ENCODE measurements around the gene C10orf105. TPM values are rescaled to one million over a fixed set of nuclear protein-coding genes. Genes with fewer than 3 reads are reported as not detected.

Gene C10orf105
- total and polyA plus RNA-seq, 2 of the 8 experiments (the other 6 are each of a cell fraction or from before 2014, with no cell fraction given): 0.71 to 0.73 TPM

- no peak overlapping the region for H3K14ac ChIP-seq (ENCODE audit: insufficient read length)
- no peaks in the 10 kb centered on the region for H3K9me3 ChIP-seq (ENCODE audit: insufficient read depth in 2 of 2, low read depth in 1 of 2, low read length in 1 of 2)
- peaks cover 1 to 8% (median 4%) of the 10 kb centered on the region in 4 experiments; a peak in 4 of 7 replicates for H3K4me1 ChIP-seq (replicated peaks in 1 of 4; ENCODE audit: control insufficient read depth in 3 of 4, insufficient read depth in 4 of 4, low read length in 3 of 4)
- POLR2A ChIA-PET (ENCODE audit: partially characterized antibody): no interaction called here
- H2AK5ac ChIP-seq (ENCODE audit: low read depth, low read length): no peak overlapping the region
- H3K36me3 ChIP-seq (ENCODE audit: control insufficient read depth in 2 of 4, insufficient read depth in 4 of 4, low read length in 3 of 4): no peaks in the 10 kb centered on the region
- no peak overlapping the region for H2BK12ac ChIP-seq (ENCODE audit: low read depth, low read length)
- H3K27me3 ChIP-seq (replicated peaks in 1 of 4; ENCODE audit: control insufficient read depth in 3 of 4, extremely low read depth in 1 of 4, insufficient read depth in 3 of 4, low read length in 3 of 4): 0 out of 7 replicates have a peak, but pooled peaks cover 0 to 2% (median 0%) of the 10 kb centered on the region in 4 experiments
- no peaks in the 10 kb centered on the region for H3K23me2 ChIP-seq (ENCODE audit: low read depth, low read length)
- H3K4me3 ChIP-seq (ENCODE audit: extremely low read depth in 1 of 4, insufficient read depth in 2 of 4, low read depth in 3 of 4, low read length in 4 of 4): no peak overlapping the region
- H2BK120ac ChIP-seq (replicated peaks; ENCODE audit: low read depth, low read length): no peak overlapping the region
- FAIRE-seq (no peak), DNase-seq (ENCODE audit: low read depth in 1 of 2, low spot score in 2 of 2) (no peak)
- no peaks in the 10 kb centered on the region for H3K79me1 ChIP-seq (ENCODE audit: low read depth, low read length)
- H3K23ac ChIP-seq (ENCODE audit: insufficient read length): no peak overlapping the region
- H3K4me2 ChIP-seq (ENCODE audit: insufficient read depth in 1 of 2, low read depth in 2 of 2, low read length in 2 of 2): no peak overlapping the region
- H4K20me1 ChIP-seq (replicated peaks in 1 of 2; ENCODE audit: control insufficient read depth in 1 of 2, insufficient read depth in 2 of 2, low read length in 2 of 2): no peaks in the 10 kb centered on the region
- no peak overlapping the region for H3K56ac ChIP-seq (replicated peaks; ENCODE audit: insufficient read length, low read depth, low read length)
- no peak overlapping the region for H4K91ac ChIP-seq (replicated peaks; ENCODE audit: insufficient read length, low read length)
- no peak overlapping the region for H3K27ac ChIP-seq (ENCODE audit: low read depth, low read length)
- CTCF ChIA-PET (ENCODE audit: partially characterized antibody): interaction anchor here (0.9 to 4.1 kb wide), 8 partner anchors 13 to 429 kb away, joined by 3 to 23 read pairs (median 8); partner anchors contain the start of gene VSIR
- no peak overlapping the region for H2BK15ac ChIP-seq (ENCODE audit: low read length)
- H4K5ac ChIP-seq (ENCODE audit: insufficient read length, low read depth, low read length): no peak overlapping the region
- H3K18ac ChIP-seq (ENCODE audit: extremely low read depth, low read length): no peak overlapping the region
- H2BK5ac ChIP-seq (ENCODE audit: low read depth, low read length): no peak overlapping the region
- H3K9ac ChIP-seq (replicated peaks in 1 of 4; ENCODE audit: extremely low read depth in 1 of 4, low read depth in 3 of 4, low read length in 3 of 4): no peak overlapping the region
- H3K4ac ChIP-seq (replicated peaks; ENCODE audit: insufficient read length, low read depth, low read length): no peak overlapping the region
- H2AFZ ChIP-seq (ENCODE audit: low read length): no peak overlapping the region
- H4K8ac ChIP-seq (ENCODE audit: extremely low read depth, insufficient read depth, low read length): no peak overlapping the region
- H3K79me2 ChIP-seq (ENCODE audit: control insufficient read depth in 1 of 2, insufficient read depth in 2 of 2, low read length in 2 of 2): no peaks in the 10 kb centered on the region
- no peak overlapping the region; the same call in 1 of the 2 replicates for H2BK20ac ChIP-seq (ENCODE audit: low read length)
- WGBS, 2 experiments (ENCODE audit: extremely low coverage in 1 of 2, insufficient coverage in 1 of 2, insufficient read length in 1 of 2, insufficient replicate concordance in 2 of 2, low coverage in 1 of 2, low lambda C conversion rate in 2 of 2, missing lambda C conversion rate in 1 of 2): 77% methylated on average over 8 of the region's 8 CpGs; no CpG with 5 or more reads in 1 of the 2 experiments
- TF ChIP-seq JUN (IDR thresholded peaks at IDR 0.05; ENCODE audit: low read depth, low read length) (no peak), POLR2A (IDR thresholded peaks at IDR 0.05; ENCODE audit: control extremely low read depth in 1 of 2, low read depth in 2 of 2, low read length in 2 of 2) (no peak), CREB1 (IDR thresholded peaks at IDR 0.05) (no peak), SIRT6 (IDR thresholded peaks at IDR 0.05; ENCODE audit: low read length) (no peak), BCL11A (IDR thresholded peaks at IDR 0.05; ENCODE audit: low read depth in 2 of 2, low read length in 2 of 2) (no peak), EGR1 (IDR thresholded peaks at IDR 0.05; ENCODE audit: borderline replicate concordance, low read depth, low read length) (no peak), JUND (IDR thresholded peaks at IDR 0.05; ENCODE audit: low read length) (no peak), TAF1 (IDR thresholded peaks at IDR 0.05; ENCODE audit: low read depth, low read length) (no peak), RNF2 (IDR thresholded peaks at IDR 0.05; ENCODE audit: borderline replicate concordance, low read depth, low read length, missing control alignments, poor library complexity, severe bottlenecking) (no peak), SP4 (IDR thresholded peaks at IDR 0.05; ENCODE audit: low read length) (no peak)
Observed at GRCh38 chr10:71744897-71745663, 25.5 kb upstream of the C10orf105 start.
